Smooth muscle cell (in vitro differentiated cells): Measurements from ENCODE around the gene PYGB. TPM values are rescaled to one million over a fixed set of nuclear protein-coding genes. Genes with fewer than 3 reads are reported as not detected.

Experiments
- DNase-seq: peaks from one replicate; lab custom pipeline; 2025; ENCODE audit not compliant: unreplicated experiment; lab: John Stamatoyannopoulos, UW
- H2AFZ ChIP-seq: fragments of 200-600 bp; sonication (generic); 2 replicates; pipeline ENCODE4 v1.6.0; 2016; ENCODE audit warnings: antibody characterized with exemption, low read depth, mild to moderate bottlenecking
- H3F3A ChIP-seq: fragments of 200-600 bp; sonication (generic); 2 replicates; pipeline ENCODE4 v1.6.0; 2017; ENCODE audit warnings: antibody characterized with exemption, low read depth
- H3K27ac ChIP-seq: fragments of 200-600 bp; sonication (generic); 2 replicates; pipeline ENCODE4 v1.5.1; 2016; ENCODE audit warnings: low read depth, mild to moderate bottlenecking
- H3K27me3 ChIP-seq: fragments of 200-600 bp; sonication (generic); 2 replicates; pipeline ENCODE4 v1.6.1; 2016; ENCODE audit warnings: low read depth, mild to moderate bottlenecking
- H3K36me3 ChIP-seq: fragments of 200-600 bp; sonication (generic); 2 replicates; pipeline ENCODE4 v1.5.1; 2016; ENCODE audit warnings: low read depth
- H3K4me1 ChIP-seq: fragments of 200-600 bp; sonication (generic); 2 replicates; pipeline ENCODE4 v1.5.1; 2016; ENCODE audit warnings: low read depth
- H3K4me2 ChIP-seq: fragments of 200-600 bp; sonication (generic); 2 replicates; pipeline ENCODE4 v1.6.0; 2016; ENCODE audit warnings: mild to moderate bottlenecking
- H3K4me3 ChIP-seq: fragments of 200-600 bp; sonication (generic); 2 replicates; pipeline ENCODE4 v1.5.1; 2016; ENCODE audit warnings: mild to moderate bottlenecking
- H3K79me2 ChIP-seq: fragments of 200-600 bp; sonication (generic); 2 replicates; pipeline ENCODE4 v1.6.0; 2016; ENCODE audit warnings: low read depth, mild to moderate bottlenecking
- H3K9ac ChIP-seq: fragments of 200-600 bp; sonication (generic); 2 replicates; pipeline ENCODE4 v1.6.0; 2016; ENCODE audit warnings: low read depth
- H3K9me3 ChIP-seq: fragments of 200-600 bp; sonication (generic); replicated peaks from 2 replicates; pipeline ENCODE4 v1.5.1; 2016; ENCODE audit warnings: low read depth
- H4K20me1 ChIP-seq: fragments of 200-600 bp; sonication (generic); 2 replicates; pipeline ENCODE4 v1.6.0; 2016; ENCODE audit warnings: low read depth
- CTCF ChIP-seq: fragments of 200-600 bp; sonication (generic); IDR thresholded peaks from 2 replicates; pipeline ENCODE4 v1.5.1; 2017; ENCODE audit warnings: borderline replicate concordance, mild to moderate bottlenecking, antibody characterized with exemption; ENCODE audit not compliant: insufficient read depth, poor library complexity, severe bottlenecking
- WGBS: methylation state at CpG from one replicate; pipeline ENCODE4 v1.1.7; 2016; ENCODE audit warnings: low lambda C conversion rate; 5-methylcytosine and 5-hydroxymethylcytosine counted together
- polyA plus RNA-seq: library from polyadenylated mRNA; unstranded; fragments of >200 nt; fragmentation: Nextera tagmentation; extraction: Ambion mirVana; gene quantifications from 2 replicates; pipeline ENCODE4 v1.2.1, GENCODE V29; 2016
- total RNA-seq: library from RNA; depleted of rRNA; stranded (reverse); fragments of >200 nt; gene quantifications from 2 replicates; pipeline ENCODE4 v1.2.3, GENCODE V29; 2014

PYGB gene
- total and polyA plus RNA-seq, 2 experiments from 2014 or later, result 31.8 to 39.4 TPM

DNA sequence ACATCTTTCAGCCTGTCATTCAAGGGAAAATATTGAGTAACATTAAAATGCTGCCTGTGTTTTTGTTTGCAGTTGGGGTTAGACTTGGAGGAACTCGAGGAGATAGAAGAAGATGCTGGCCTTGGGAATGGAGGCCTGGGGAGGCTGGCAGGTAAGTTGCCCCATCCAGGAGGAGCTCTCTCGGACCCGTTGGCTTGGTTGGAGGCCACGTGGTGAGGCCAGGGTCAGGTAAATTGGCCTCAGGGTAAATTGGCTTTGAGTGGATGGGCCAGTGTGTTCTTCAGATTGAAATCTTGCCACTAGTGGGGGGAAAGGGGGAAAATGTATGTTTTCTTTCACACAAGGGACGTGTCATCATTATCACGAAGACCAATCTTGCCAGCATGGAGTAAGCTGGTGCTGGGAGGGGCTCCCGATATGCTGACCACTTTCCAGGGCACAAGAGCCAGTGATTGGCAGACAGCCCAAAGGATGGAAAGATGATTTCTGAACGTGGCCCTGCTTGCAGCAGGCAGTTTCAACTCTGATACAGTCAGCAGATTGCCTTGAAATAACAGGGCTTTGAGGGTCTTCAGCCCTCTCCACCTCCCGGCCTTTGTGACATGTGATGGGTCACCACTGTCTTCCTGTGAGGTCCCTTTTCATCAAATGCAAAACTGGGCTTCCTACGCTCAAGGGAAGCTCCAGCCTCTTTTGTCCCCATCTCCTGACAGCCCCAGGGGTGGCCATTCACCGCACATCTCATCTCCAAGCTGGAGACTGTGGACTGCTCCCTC, 21.4 kb downstream of the PYGB start:
- Histone ChIP-seq H3K9me3 (no peaks in the 10 kb centered on the region), H3K4me2 (no peak overlapping the region), H3K4me3 (no peak overlapping the region), H3K36me3 (peaks cover 4% of the 10 kb centered on the region), H4K20me1 (peaks cover 15% of the 10 kb centered on the region), H3K79me2 (no peaks in the 10 kb centered on the region), H2AFZ (no peak overlapping the region), H3K27ac (no peak overlapping the region), H3K4me1 (no peaks in the 10 kb centered on the region), H3F3A (no peaks in the 10 kb centered on the region), H3K9ac (no peak overlapping the region), H3K27me3 (no peaks in the 10 kb centered on the region)
- DNase-seq, result no peak
- 96% methylated on average over 11 of the region's 11 CpGs for WGBS
- TF ChIP-seq CTCF, result no peak

- Histone ChIP-seq H3K4me3 (no peak overlapping the region), H4K20me1 (peaks cover 15% of the 10 kb centered on the region), H3K9me3 (no peaks in the 10 kb centered on the region), H3F3A (no peaks in the 10 kb centered on the region), H3K79me2 (no peaks in the 10 kb centered on the region), H3K9ac (no peak overlapping the region), H3K4me2 (no peak overlapping the region), H3K4me1 (no peaks in the 10 kb centered on the region), H2AFZ (no peak overlapping the region), H3K27ac (no peak overlapping the region), H3K27me3 (no peaks in the 10 kb centered on the region), H3K36me3 (peaks cover 4% of the 10 kb centered on the region)
- no peak for DNase-seq
- no peak for TF ChIP-seq CTCF
- 98% methylated on average over 6 of the region's 6 CpGs for WGBS
Measured at GRCh38 chr20:25269833-25270170, 21.9 kb downstream of the PYGB start.

GRCh38 chr20:25270829-25271251, 23.0 kb downstream of the PYGB start:
- H3K4me2 ChIP-seq, result no peak overlapping the region
- no peaks in the 10 kb centered on the region for H3K79me2 ChIP-seq
- TF ChIP-seq CTCF, result no peak
- no peak overlapping the region for H3K9ac ChIP-seq
- 98% methylated on average over 12 of the region's 12 CpGs for WGBS
- no peak overlapping the region for H3K27ac ChIP-seq
- no peaks in the 10 kb centered on the region for H3K9me3 ChIP-seq
- H4K20me1 ChIP-seq, result peaks cover 15% of the 10 kb centered on the region
- H3F3A ChIP-seq, result no peaks in the 10 kb centered on the region
- no peak overlapping the region for H3K4me3 ChIP-seq
- no peak overlapping the region for H2AFZ ChIP-seq
- no peaks in the 10 kb centered on the region for H3K36me3 ChIP-seq
- no peak for DNase-seq
- no peaks in the 10 kb centered on the region for H3K4me1 ChIP-seq
- no peaks in the 10 kb centered on the region for H3K27me3 ChIP-seq

DNA sequence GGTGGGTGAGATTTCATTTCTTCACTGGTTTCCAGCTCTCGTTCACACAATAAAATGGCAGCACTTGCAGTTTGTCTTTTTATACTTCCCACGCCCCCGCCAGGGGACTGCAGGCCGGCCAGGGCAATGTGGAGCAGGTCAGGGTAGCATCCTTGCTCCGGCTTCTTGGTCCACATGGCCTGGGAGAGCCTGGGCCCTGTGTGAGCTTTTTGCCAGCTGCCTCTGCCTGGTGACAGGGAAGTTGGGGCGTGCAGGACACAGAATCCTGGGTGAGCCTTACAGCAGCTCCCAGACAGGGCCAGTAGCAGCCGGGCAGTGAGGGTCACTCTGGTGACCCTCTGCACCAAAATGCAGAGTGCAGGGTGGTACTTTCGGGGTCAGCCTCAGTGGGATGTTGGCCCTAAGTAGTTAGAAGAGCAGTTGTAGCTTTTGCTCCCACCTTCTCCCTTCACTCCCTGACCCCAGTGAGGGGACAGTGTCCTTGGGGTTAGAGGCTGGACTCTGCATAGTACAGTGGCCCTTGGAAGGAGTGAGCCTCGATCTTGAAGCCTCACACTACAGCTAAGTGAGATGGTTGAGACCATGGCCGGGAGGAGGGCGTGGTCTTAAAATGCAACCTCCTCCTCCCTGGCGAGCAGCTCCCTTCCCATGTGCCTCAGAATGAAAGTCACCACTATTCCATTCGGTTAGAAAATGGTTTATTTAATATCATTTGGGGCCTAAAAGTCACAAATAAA, 23.8 kb downstream of the PYGB start:
- no peaks in the 10 kb centered on the region for H3K4me1 ChIP-seq
- no peaks in the 10 kb centered on the region for H3K27me3 ChIP-seq
- no peak overlapping the region for H3K27ac ChIP-seq
- no peak overlapping the region for H3K4me2 ChIP-seq
- no peak for DNase-seq
- H3K36me3 ChIP-seq, result no peaks in the 10 kb centered on the region
- no peak overlapping the region for H3K4me3 ChIP-seq
- H3F3A ChIP-seq, result no peaks in the 10 kb centered on the region
- no peak for TF ChIP-seq CTCF
- H3K9me3 ChIP-seq, result no peaks in the 10 kb centered on the region
- no peaks in the 10 kb centered on the region for H3K79me2 ChIP-seq
- no peak overlapping the region for H2AFZ ChIP-seq
- WGBS, result 93% methylated on average over 13 of the region's 13 CpGs
- H4K20me1 ChIP-seq, result peaks cover 14% of the 10 kb centered on the region
- H3K9ac ChIP-seq, result no peak overlapping the region
